GM19328 (cell line): ENCODE data around the gene C1QL1.

Experiments used
- ATAC-seq: cut with Tn5 transposase; IDR thresholded peaks from one replicate; pipeline ENCODE4 v1.9.1; 2021; ENCODE audit warnings: mild to moderate bottlenecking, moderate library complexity; ENCODE audit not compliant: unreplicated experiment

Gene C1QL1

GRCh38 chr17:44932096-44932786, 35.9 kb downstream of the C1QL1 start:
- no peak for ATAC-seq

DNA sequence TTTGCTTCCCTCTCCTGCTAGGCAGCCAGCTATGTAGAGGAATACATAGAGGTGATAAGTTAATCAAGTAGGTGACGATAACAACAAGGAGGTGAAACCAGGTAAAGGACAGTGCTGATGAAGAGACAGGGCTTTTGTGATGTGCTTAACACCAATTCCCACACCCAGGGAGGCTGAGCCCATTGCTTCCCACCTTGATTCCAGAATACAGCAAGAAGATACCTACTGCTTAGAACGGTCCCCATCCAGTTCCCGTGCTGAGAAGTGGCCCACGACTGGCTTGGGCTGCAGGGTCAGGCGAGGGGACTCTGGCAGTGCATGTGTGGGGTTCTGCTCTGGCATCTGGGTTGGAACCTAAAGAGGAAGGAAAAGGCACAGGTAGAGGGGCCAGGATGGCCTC, 36.7 kb downstream of the C1QL1 start:
- ATAC-seq = no peak

DNA sequence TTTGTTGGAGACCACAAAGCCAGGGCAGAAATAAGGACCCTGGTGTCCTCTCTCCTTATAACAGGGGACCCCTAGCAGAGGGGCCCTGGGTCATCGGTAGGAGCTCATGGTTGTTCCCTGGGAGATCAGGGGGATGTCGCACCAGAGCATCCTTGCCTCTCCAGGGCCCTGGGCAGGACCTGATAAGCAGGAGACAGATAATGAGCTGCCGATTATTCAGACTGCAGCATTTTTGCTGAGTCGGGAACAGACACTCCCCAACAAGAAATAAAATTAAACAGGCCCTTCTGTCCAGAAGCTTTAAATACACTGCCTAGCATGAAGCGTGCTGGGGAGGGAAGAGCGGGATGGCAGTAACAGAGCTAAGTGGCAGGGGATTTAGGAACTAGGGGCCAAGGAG, 37.4 kb downstream of the C1QL1 start:
- ATAC-seq = no peak

- ATAC-seq = no peak
Measured at GRCh38 chr17:44928950-44929720, 39.0 kb downstream of the C1QL1 start.

DNA sequence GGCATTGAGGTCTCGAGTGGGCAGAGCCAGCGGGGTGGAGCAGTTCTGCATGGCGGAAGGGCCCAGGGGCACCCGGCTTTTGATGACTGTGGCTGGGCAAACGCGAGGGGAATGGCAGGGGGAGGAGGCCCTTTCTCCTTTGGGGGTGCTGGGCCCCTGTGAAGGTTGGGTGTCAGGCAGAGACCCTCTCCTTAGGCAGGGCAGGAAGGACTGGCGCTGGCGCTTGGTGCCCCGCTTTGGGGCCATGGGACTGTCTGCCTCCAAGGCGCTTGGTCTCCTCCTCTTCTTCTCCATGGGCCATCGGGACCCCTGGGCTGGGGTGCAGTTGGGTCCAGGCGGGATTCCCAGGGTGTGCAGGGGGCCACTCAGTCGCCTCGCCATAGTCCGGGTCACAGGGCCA, 40.0 kb downstream of the C1QL1 start:
- ATAC-seq = no peak

GRCh38 chr17:44927696-44928095, 40.4 kb downstream of the C1QL1 start:
- ATAC-seq = no peak

GRCh38 chr17:44926821-44927525, 41.1 kb downstream of the C1QL1 start:
- no peak for ATAC-seq

- no peak for ATAC-seq
Measured at GRCh38 chr17:44925731-44926697, 42.1 kb downstream of the C1QL1 start.

DNA sequence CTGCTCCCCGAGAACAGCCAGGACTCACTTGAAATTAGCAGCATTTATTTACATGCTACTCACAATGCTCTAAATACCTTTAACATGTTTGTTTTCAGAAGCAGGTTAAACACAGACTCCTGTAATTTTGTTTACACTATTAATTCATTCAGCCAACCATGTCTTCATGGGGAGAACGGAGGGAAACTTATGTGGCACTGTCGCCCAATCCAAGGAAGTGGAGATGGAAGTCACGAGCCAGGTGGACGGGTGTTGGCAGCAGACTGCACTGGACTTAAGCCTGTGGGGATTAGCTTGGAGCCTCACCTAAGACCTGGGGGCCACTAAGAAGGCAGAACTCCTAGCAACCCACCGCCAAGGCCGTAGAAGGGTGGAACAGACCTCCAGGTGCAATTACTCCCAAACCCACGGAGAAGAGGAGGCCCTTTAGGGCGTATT, 44.0 kb downstream of the C1QL1 start:
- ATAC-seq = no peak

DNA sequence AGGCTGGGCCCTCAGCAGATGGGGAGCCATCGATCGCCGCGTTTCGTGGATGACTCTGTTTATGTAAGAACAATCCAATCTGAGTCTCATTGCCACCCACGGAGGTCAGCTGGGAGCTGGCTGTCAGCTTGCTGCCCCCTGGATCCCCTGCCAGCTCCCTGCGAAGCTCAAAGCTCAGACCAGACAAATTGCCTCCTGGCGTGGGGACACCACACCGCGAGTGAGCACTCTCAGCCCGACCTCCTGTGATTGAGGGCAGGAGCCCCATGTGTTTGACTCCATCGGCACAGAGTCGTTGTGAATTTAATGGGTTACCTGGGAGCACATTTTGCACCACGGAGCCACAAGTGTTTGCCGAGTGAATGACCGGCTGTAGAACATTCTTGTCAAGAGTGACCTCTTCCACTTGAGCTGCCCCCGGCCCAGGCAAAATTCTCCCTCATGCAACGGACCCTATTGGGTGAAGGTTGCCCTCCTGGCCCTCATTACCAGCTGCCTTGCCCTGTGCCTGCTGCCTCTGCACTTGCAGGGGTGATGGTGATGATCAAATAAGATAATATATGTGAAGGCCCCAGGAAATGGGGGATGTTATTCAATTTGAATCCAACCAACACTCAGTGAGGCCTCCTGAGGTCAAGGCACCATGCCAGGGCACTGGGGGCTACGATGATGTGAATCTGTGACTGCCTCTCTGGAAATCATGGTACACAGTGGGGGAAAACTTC, 45.2 kb downstream of the C1QL1 start:
- ATAC-seq = no peak

DNA sequence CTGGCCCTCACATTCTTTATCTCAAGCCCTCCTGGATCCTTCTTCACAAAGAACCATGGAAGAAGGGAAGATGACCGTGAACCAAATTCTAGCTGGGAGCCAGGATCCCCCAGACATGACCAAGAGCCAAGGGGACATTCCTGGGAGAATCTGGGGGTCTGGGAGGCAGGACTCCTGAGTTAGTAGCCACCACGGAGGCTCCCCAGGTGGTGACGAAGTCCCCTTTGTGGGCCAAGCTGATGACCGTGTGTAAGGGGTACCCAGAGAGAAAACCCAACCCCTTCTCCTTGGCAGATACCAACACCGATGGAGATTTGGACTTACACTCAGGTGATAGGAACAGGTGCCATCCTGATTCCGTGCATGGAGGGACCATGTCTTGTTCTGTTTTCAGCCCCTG, 46.0 kb downstream of the C1QL1 start:
- ATAC-seq = no peak

GRCh38 chr17:44921122-44921882, 46.8 kb downstream of the C1QL1 start:
- no peak for ATAC-seq

GRCh38 chr17:44920565-44920940, 47.5 kb downstream of the C1QL1 start:
- no peak for ATAC-seq

DNA sequence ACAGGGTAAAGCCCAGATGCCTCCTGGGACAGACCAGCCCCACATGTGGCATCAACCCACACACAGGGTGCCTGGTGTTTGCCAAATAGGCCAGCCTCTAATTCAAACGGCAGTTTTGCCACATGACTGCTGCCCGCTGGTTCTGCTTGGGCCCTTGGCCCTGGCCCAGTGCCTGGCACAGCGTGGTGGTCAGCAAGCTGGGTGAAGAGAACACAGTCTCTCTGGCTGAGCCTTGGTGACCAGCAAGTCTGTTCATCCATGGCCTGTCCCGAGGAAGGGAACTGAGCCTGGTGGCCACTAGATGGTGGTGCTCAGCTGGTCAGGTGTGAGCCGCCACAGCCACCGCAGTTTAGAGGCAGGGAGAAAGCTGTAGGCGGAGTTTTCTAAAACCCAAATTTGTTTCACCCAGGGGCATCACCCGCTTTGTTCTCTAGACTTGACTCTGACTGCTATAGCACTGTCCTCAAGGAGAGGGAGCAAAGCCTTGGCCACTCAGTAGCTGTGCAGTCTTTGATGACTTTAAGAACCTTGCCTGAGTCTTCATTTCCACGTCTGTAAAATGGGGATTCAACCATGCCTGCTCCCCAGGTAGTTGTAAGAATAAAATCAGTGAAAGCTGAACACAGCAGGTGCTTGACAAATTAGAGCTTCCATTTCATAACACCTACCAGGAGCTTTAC, 48.1 kb downstream of the C1QL1 start:
- no peak for ATAC-seq

DNA sequence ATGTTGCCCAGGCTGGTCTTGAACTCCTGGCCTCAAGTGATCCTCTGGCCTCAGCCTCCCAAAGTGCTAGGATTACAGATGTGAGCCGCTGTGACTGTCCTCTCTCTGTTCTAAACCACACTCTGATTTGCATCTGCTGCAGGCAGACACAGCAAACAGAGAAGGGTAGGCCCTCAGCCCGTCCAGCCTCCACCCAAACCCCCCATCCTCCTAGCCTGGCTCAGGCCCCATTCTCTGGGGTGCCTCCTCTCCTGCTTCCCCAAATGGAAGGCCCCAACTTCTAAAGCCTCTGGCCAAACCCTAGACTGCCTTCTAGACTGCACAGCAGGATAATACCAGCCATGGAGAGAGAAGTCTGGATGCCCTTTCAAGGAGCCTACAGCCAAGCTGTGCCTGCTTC, 48.7 kb downstream of the C1QL1 start:
- no peak for ATAC-seq

DNA sequence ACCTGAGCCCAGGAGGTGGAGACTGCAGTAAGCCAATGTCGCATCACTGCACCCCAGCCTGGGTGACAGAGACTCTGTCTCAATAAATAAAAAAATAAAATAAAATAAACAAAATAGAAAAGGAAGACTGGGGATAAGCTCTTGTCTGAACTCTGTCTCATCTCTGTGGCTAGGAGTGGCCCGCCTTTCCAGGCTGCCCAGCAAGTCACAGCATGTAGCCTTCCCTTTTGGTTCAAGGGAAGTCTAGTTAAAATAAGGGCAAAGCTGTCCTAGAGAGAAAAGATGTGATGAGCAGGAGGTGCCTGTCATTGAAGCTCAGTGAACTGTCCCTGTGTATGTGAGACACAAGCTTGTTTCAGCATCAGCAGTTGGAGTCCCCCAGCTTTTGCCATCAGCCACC, 50.1 kb downstream of the C1QL1 start:
- ATAC-seq = no peak

- ATAC-seq = no peak
Measured at GRCh38 chr17:44917456-44917855, 50.6 kb downstream of the C1QL1 start.

DNA sequence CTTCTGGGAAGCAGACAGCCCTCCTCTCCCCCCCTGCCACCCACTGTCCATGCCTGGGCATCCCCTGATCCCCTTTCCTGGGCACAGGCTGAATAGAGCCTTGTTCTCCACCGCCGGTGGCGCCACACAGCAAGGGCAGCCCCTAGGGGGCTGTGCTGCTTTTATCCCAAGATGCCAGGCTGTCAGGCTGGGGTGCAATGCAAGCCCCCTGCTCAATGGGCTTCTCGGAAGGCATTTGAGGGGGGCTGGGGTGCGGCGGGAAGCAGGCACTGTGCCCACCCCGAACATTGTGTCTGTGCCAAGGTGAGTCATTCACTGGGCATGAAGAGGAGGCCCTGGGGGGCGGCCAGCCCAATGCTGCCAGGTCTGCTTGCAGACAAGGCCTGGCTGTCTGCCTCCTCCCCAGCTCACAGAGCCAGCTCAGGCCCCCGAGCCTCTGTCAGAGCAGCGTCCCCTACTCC, 51.3 kb downstream of the C1QL1 start:
- ATAC-seq = no peak
